NCI-H146 treated with DMSO at 0.1 percent for 48 hours (cell line): ENCODE measurements around the gene MAP3K20.
"Not testable (repeated sequence)": the region's sequence is repeated elsewhere in the genome, so short reads cannot be mapped to it uniquely, and the experiment has no call there.

ENCODE experiments used
- DNase-seq: peaks from one replicate; lab custom pipeline; 2025; ENCODE audit not compliant: unreplicated experiment; lab: John Stamatoyannopoulos, UW

The MAP3K20 gene

GRCh38 chr2:173305303-173305702, 229.7 kb downstream of the MAP3K20 start:
- no peak for DNase-seq

DNA sequence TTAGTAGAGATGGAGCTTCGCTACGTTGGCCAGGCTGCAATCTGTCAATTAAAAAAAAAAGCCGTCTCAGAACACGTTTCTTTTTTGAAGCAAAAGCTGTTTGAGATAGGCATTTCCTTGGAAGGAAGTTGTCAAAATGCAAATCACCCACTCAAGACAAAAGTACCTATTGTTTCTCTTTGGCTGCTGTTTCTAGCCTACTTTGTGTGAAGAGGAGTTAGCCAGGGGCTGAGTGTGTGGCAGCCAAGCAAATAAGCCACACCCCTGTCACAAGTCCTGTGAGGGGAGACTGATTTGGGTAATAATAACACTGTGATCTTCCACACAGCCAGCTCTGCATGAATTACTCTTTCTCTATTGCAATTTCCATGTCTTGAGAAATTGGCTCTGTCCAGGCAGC, 231.6 kb downstream of the MAP3K20 start:
- no peak for DNase-seq

- DNase-seq: not testable (repeated sequence)
Measured at GRCh38 chr2:173309370-173309769, 233.7 kb downstream of the MAP3K20 start.

- DNase-seq: no peak
Measured at GRCh38 chr2:173311844-173312606, 236.4 kb downstream of the MAP3K20 start.
